Activated T-helper 1 cell treated with anti-CD3 and anti-CD28 coated beads, Interleukin-12 subunit alpha, Interleukin-12 subunit beta, Interleukin-2, Interleukin-4 antibody, amounts not matched to agents 30 ng/mL and 10 ng/mL and 1 ng/mL, durations not matched to agents 14 hours and 24 hours and 36 hours (primary cell): ENCODE data around the gene LMAN2L. TPM values are rescaled to one million over a fixed set of nuclear protein-coding genes. Genes with fewer than 3 reads are reported as not detected.

Experiments
- DNase-seq: peaks from one replicate; pipeline ENCODE4 v3.0.0; 2021; ENCODE audit warnings: low spot score
- H3K27ac Mint-ChIP-seq: one replicate; pipeline ENCODE4 v1.8.0; 2021; ENCODE audit warnings: mild to moderate bottlenecking, mixed read lengths
- H3K27me3 Mint-ChIP-seq: one replicate; pipeline ENCODE4 v1.8.0; 2022; ENCODE audit warnings: mild to moderate bottlenecking, moderate library complexity, mixed read lengths; ENCODE audit not compliant: insufficient read depth
- H3K36me3 Mint-ChIP-seq: one replicate; pipeline ENCODE4 v1.8.0; 2021; ENCODE audit warnings: low read depth, mixed read lengths
- H3K4me1 Mint-ChIP-seq: one replicate; pipeline ENCODE4 v1.8.0; 2021; ENCODE audit warnings: low read depth, mixed read lengths
- H3K4me3 Mint-ChIP-seq: one replicate; pipeline ENCODE4 v1.8.0; 2021; ENCODE audit warnings: mild to moderate bottlenecking, moderate library complexity, mixed read lengths
- H3K9me3 Mint-ChIP-seq: one replicate; pipeline ENCODE4 v1.8.0; 2021; ENCODE audit warnings: mixed read lengths
- intact Hi-C: fragments of 100-400 bp; cut with micrococcal nuclease; formaldehyde crosslinking; loops from one replicate; pipeline ENCODE4 v1.15.1; 2024
- total RNA-seq: library from RNA; stranded (reverse); gene quantifications from 2 replicates; pipeline ENCODE4 v1.2.3, GENCODE V29; 2022

Gene LMAN2L
- total RNA-seq, 1 donor from 2014 or later, result 5.6 TPM

DNA sequence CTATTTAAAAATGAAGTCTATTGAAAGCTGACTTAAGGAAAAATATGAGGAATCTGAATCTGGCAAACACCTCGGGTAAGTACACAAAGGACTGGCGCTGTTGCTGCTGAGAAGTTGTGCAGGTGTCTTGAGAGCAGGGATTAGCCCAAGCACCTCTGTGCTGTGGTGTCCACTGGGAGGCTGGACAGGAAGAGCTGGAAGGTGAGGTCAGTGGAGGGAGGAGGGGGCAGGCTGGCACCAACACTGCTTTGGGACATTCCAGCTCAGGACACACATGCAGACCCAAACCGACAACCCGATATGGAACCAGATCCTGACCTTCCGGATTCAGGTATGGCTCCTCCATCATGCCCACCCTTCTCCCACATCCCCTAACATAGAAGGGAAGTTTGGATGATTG is 76.7 kb downstream of the LMAN2L start:
- peaks cover 2% of the 10 kb centered on the region for H3K27me3 Mint-ChIP-seq
- intact Hi-C loops, result no loop called here

DNA sequence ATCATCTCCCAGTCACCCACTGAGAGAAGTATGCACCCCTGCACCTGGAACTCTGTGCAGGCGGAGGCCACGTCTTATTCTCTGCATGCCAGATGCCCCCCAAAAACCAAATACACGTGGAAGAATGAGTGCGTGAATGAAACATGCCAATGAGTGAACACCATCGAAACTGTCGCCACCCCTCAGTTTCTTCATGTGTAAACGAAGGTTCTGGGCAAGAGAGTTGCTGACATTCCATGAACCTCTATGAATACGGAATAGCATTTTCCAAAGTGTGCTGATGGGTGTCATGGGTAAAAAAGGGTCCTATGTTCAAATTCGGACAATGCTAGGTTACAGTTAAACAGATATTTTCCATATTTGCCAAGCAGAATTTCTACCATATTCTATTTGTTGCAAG is 77.5 kb downstream of the LMAN2L start:
- Mint-ChIP-seq H3K4me3 (no peak overlapping the region), H3K27ac (no peak overlapping the region), H3K36me3 (no peaks in the 10 kb centered on the region), H3K9me3 (no peaks in the 10 kb centered on the region), H3K27me3 (peaks cover 2% of the 10 kb centered on the region), H3K4me1 (no peaks in the 10 kb centered on the region)
- DNase-seq, result no peak
- intact Hi-C loops, result no loop called here

More for the DNA sequence above, 76.7 kb downstream of the LMAN2L start:
- Mint-ChIP-seq H3K4me1 (no peaks in the 10 kb centered on the region), H3K27ac (no peak overlapping the region), H3K4me3 (no peak overlapping the region), H3K36me3 (no peaks in the 10 kb centered on the region), H3K9me3 (no peaks in the 10 kb centered on the region)
- DNase-seq, result no peak

DNA sequence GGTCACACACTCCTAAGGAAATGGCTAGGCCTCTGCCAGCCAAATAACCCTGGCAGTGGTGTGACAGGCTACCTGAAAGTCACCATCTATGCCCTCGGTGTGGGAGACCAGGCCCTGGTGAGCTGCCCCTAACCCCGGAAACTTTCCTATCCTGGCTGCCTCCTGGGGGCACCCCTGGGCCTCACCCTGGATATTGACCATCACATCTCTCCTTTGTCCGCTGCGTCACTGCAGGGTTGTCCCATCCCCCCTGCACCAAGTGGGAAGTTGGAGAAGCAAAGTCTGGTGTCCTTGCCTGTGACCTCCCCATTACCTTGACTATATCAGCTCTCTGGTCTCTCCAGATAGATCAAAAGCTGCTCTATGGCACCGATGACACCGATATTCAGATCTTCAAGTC is 78.5 kb downstream of the LMAN2L start:
- no peaks in the 10 kb centered on the region for H3K36me3 Mint-ChIP-seq

DNA sequence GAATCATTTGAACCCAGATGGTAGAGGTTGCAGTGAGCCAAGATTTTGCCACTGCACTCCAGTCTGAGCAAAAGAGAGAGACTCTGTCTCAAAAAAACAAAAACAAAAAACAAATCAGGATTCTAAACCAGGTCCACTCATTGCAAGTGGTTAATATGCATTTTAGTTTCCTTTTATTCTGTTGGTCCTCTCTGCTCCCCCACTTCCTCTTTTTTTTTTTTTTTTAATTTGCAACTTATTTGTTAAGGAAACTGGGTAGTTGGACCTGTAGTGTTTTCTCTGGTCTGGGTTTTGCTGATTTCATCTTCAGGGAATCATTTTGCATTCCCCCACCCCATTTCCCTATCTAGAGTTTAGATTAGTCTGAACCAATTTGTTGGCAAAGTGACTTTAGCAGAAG is 83.3 kb downstream of the LMAN2L start:
- Mint-ChIP-seq H3K4me3 (no peak overlapping the region), H3K4me1 (no peaks in the 10 kb centered on the region), H3K36me3 (no peaks in the 10 kb centered on the region), H3K27ac (no peak overlapping the region), H3K9me3 (no peaks in the 10 kb centered on the region), H3K27me3 (peaks cover 7% of the 10 kb centered on the region)
- no peak for DNase-seq
- intact Hi-C loops, result no loop called here

More for the DNA sequence above, 78.5 kb downstream of the LMAN2L start:
- Mint-ChIP-seq H3K9me3 (no peaks in the 10 kb centered on the region), H3K27me3 (peaks cover 2% of the 10 kb centered on the region), H3K4me1 (no peaks in the 10 kb centered on the region), H3K27ac (no peak overlapping the region), H3K4me3 (no peak overlapping the region)
- intact Hi-C loops, result no loop called here
- no peak for DNase-seq

Other genes with a start within 250 kb of the LMAN2L start
- 0.54 and 0.75 TPM in 2 replicates for gene NEURL3, start 234.7 kb downstream of the LMAN2L start, total RNA-seq
- gene ARID5A, start 203.3 kb downstream of the LMAN2L start, total RNA-seq, result 233 and 240 TPM in 2 replicates
- 51.8 and 55.0 TPM in 2 replicates for gene KANSL3, start 101.8 kb downstream of the LMAN2L start, total RNA-seq
- gene FER1L5, start 97.3 kb downstream of the LMAN2L start, total RNA-seq, result not detected in 2 replicates
- gene CNNM4, start 20.8 kb upstream of the LMAN2L start, total RNA-seq, result 9.9 and 11.1 TPM in 2 replicates
- gene CNNM3, start 76.2 kb upstream of the LMAN2L start, total RNA-seq, result 26.1 and 31.4 TPM in 2 replicates
- 8.2 and 8.8 TPM in 2 replicates for gene ANKRD23, start 104.0 kb upstream of the LMAN2L start, total RNA-seq
- gene ANKRD39, start 118.0 kb upstream of the LMAN2L start, total RNA-seq, result 40.8 and 41.1 TPM in 2 replicates
- 18.7 and 20.6 TPM in 2 replicates for gene SEMA4C, start 130.0 kb upstream of the LMAN2L start, total RNA-seq
- gene FAM178B, start 246.5 kb upstream of the LMAN2L start, total RNA-seq, result not detected in 2 replicates